ENCODE data around the gene CARS2.

CARS2 gene

DNA sequence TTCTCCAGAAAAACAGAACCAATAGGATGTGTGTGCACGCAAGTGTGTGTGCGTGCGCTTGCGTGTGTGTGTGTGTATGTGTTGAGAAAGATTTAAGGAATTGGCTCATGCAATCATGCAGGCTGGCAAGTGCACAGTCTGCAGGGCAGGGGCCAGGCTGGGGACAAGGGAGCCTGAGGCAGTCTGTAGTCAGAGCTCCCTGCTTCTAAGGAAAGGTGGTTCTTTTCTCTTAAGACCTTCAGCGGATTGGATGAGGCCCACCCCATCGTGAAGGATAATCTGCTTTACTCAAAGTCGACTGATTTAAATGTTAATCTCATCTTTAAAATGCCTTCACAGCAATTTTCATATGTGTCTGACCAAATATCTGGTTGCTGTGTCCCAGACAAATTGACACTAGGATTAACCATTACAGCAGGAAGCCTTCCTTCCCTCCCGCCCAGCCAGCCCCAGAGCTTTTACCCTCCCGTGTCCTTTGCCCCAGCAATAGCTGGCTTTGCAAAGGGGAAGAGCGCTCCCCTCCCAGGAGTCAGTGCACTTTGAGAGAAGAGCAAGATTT, 105.6 kb downstream of the CARS2 start:
- no peak for DNase-seq (ENCODE audit: low read depth)
- TF ChIP-seq, protein P1, sequence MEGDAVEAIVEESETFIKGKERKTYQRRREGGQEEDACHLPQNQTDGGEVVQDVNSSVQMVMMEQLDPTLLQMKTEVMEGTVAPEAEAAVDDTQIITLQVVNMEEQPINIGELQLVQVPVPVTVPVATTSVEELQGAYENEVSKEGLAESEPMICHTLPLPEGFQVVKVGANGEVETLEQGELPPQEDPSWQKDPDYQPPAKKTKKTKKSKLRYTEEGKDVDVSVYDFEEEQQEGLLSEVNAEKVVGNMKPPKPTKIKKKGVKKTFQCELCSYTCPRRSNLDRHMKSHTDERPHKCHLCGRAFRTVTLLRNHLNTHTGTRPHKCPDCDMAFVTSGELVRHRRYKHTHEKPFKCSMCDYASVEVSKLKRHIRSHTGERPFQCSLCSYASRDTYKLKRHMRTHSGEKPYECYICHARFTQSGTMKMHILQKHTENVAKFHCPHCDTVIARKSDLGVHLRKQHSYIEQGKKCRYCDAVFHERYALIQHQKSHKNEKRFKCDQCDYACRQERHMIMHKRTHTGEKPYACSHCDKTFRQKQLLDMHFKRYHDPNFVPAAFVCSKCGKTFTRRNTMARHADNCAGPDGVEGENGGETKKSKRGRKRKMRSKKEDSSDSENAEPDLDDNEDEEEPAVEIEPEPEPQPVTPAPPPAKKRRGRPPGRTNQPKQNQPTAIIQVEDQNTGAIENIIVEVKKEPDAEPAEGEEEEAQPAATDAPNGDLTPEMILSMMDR (IDR thresholded peaks at IDR 0.05; ENCODE audit: control insufficient read depth, insufficient read depth, low read depth, low read length, missing control alignments), result no peak
- H3K4me3 ChIP-seq (ENCODE audit: control insufficient read depth, low read depth, low read length), result no peak overlapping the region

GRCh38 chr13:110597041-110597689, 108.8 kb downstream of the CARS2 start:
- no peak for DNase-seq (ENCODE audit: low read depth)
- H3K4me3 ChIP-seq (ENCODE audit: control insufficient read depth, low read depth, low read length), result no peak overlapping the region
- TF ChIP-seq, protein P1 (IDR thresholded peaks at IDR 0.05; ENCODE audit: control insufficient read depth, insufficient read depth, low read depth, low read length, missing control alignments), result no peak

- H3K4me3 ChIP-seq (ENCODE audit: control insufficient read depth, low read depth, low read length), result no peak overlapping the region
- TF ChIP-seq, protein P1 (IDR thresholded peaks at IDR 0.05; ENCODE audit: control insufficient read depth, insufficient read depth, low read depth, low read length, missing control alignments), result peak; percentile 50
- no peak for DNase-seq (ENCODE audit: low read depth)
Observed at GRCh38 chr13:110593430-110594130, 112.3 kb downstream of the CARS2 start.

- no peak for DNase-seq (ENCODE audit: low read depth)
- TF ChIP-seq, protein P1 (IDR thresholded peaks at IDR 0.05; ENCODE audit: control insufficient read depth, insufficient read depth, low read depth, low read length, missing control alignments), result no peak
- no peak overlapping the region for H3K4me3 ChIP-seq (ENCODE audit: control insufficient read depth, low read depth, low read length)
Observed at GRCh38 chr13:110592665-110593064, 113.3 kb downstream of the CARS2 start.

All from AG09309 (cell line).